HG02943 (cell line): ENCODE data around the gene NTSR1.

Source experiments
- ATAC-seq: cut with Tn5 transposase; IDR thresholded peaks from one replicate; pipeline ENCODE4 v1.9.1; 2021; ENCODE audit warnings: mild to moderate bottlenecking, low read depth, moderate library complexity; ENCODE audit not compliant: unreplicated experiment

The NTSR1 gene

GRCh38 chr20:62692801-62693523, 15.7 kb upstream of the NTSR1 start:
- ATAC-seq: no peak

DNA sequence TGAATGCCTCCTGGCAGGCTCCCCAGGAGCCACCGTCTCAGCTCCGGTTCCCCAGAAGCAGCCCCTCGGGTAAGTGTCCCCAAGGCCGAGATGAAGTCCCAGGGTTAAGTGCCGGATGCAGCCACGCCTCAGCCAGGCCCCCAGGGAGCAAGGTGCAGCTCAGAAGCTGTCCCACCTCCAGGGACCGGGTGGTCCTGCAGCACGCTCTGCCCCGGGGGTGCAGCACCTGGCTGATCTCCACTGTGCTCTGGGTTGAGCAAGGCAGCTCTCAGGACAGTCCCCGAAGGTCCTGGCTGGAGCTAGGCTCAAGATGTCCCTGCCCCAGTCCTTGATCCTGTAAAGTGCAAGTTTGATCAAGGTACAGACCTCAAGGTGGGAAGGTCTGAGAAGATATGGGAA, 15.1 kb upstream of the NTSR1 start:
- ATAC-seq: no peak

DNA sequence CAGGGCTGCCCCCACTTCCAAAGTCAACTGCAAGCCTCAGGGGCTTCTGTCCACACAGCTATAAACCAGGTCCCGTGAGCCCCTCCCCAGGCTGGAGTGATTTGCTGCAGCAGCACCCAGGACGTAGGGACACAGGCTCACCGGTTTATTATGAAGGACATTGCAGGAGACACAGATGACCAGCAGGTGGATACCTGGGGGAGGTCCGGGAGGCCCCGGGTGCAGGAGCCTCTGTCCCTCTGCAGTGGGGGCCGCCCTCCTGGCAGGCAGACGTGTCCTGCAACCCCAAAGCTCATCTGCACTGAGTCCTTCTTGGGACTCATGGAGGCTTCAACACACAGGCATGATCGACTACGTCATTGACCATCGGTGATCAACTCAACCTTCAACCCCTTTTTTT, 14.5 kb upstream of the NTSR1 start:
- no peak for ATAC-seq

- no peak for ATAC-seq
Observed at GRCh38 chr20:62694868-62695267, 13.8 kb upstream of the NTSR1 start.

DNA sequence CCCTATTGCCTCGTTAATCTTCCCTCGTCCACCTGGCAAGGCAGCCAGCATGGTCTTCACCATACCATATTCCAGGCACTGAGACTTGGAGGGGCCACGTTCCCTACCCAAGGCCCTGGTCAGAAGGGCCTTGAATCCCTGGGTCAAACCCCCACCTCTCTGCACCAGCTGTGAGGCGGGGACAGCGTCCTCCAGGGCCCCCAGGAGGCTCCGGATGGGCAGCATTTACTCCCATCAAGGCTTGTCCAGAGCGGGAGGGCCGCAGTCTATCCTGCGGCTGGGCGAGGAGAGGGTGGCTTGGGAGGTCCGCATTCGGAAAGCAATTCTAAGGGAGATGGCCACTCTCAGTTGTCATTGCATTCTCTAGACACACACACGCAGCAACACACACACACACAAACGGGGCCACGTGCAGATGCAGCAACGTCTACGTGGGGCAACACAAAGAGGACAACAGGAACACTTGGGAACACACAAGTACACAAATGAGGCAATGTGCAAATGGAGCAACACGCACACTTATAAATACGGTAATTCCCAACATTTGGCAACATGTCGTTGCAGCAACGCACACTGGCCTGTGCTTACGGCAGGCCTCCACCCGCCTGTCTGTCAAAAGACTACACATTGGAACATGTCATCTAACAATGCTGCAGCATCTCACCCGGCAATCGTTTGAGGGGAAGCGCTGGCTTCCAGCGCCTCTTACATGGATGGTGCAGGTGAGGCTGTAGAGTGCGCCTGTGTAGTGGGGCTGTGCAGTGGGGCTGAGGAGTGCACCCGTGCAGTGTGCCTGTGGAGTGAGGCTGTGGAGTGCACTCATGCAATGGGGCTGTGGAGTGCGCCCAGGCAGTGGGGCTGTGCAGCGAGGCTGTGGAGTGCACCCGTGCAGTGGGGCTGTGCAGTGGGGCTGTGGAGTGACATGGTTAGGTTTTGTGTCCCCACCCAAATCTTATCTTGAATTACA, 12.9 kb upstream of the NTSR1 start:
- ATAC-seq: no peak

GRCh38 chr20:62696434-62696957, 12.1 kb upstream of the NTSR1 start:
- no peak for ATAC-seq

DNA sequence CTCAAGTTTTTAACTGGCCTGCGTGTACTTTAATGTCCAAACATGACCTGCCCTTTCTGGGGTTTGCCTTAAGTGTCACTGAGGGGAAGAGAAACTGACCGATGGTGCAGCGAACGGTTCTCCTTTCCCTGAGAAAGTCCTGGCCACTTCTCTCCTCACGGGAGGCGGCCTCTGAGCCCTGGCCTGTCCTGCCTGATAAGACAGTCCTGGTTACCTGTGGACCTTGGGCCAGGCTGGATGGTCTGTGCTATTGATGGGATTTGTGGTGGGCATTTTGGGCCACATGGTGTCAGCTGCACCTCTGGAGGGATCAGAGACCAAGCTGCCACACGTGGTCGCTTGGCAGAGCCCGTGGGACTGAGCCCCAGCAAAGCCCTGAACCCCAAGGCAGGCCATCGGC, 11.6 kb upstream of the NTSR1 start:
- no peak for ATAC-seq

GRCh38 chr20:62697468-62697912, 11.1 kb upstream of the NTSR1 start:
- ATAC-seq: no peak

DNA sequence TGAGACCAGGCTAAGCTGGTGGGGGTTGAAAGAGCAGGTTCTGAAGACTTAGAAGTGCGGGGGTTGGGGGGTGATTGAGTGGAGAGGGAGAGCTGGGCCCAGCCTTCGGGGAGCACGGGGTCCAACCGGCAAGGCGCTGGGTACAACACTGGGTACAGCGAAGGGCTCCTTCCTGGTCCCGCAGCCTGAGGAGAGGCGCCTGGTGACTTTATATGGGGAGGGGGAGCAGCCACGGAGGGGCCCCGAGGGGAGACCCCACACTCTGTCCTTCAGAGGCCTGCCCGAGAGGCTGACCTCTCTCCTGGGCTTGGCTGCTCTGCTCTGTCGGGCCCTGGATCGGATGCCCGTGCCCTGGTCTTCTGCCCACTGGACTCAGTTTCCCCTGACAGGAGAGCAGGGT, 10.4 kb upstream of the NTSR1 start:
- ATAC-seq: no peak

GRCh38 chr20:62699296-62699695, 9.3 kb upstream of the NTSR1 start:
- ATAC-seq: no peak

GRCh38 chr20:62699741-62700140, 8.9 kb upstream of the NTSR1 start:
- ATAC-seq: no peak

GRCh38 chr20:62700261-62700930, 8.2 kb upstream of the NTSR1 start:
- no peak for ATAC-seq

DNA sequence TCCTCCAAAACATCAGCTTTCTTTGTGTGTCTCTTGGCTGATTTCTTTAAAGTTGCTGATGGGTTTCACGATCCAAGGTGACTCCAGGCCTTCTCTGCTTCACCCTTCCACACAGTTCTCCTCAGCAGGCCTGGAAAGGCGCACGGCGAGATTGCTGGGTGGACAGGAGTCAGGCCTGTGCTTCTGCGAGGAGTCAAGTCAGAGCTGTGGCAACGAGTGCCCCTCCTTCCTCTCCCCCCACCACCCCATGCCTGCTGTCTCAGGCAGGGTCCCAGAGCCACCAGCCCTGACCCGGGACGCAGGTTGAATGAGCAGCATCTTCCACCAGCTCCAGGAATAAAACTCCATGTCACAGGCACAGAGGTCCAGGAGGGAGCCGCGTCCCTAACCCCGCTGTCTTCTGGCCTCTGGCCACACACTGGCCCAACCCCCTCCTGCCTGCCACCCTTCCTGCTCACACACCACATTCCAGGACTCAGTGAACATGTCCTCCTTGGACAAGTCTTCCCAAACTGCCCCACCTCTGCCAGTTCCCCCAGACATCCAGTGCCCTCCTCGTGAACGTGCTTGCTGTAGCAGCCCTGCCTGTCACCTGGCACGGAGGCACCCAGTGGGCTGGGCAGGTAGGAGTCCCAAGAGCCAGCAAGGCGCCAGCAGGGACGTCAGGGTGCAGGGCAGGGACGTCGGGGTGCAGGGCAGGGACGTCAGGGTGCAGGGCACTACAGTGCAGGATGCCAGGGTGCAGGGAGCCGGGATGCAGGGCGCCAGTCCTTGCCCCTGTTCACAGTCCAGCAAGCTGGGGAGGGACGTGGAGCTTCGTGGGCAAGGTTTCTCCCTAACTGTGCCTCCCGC, 7.2 kb upstream of the NTSR1 start:
- no peak for ATAC-seq

DNA sequence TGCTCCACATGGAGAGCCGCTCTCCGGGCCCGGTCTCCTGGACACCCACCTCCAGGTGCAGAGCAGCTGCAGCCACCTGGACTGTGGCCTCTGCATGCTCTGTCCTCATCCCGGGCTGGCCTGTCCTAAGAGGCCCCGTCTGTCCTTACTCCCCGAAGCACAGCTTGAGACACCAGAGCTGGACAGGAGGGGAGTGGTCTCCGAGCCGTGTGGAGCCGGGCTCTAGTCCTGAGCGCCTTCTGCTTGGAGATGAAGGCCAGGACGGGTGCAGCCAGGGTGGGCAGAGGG, 6.7 kb upstream of the NTSR1 start:
- no peak for ATAC-seq

- ATAC-seq: no peak
Observed at GRCh38 chr20:62702895-62703852, 5.5 kb upstream of the NTSR1 start.

DNA sequence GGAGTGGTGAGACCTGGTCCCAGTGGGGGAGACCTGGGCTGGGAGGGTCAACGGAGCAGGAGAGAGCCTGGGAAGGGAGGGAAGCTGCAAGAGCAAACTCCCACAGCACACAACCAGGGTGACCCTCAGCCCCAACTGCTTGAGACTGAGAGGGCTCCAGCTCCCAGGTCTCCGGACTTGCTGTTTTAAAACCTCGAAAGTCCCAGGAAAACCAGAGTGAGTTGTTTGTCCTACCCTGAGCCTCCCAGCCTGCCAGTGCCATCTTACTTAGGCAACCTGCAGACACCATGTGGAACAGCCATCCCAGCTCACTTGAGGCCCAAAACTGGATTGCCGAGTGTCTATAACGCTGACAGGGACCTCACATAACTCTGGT, 4.8 kb upstream of the NTSR1 start:
- no peak for ATAC-seq

DNA sequence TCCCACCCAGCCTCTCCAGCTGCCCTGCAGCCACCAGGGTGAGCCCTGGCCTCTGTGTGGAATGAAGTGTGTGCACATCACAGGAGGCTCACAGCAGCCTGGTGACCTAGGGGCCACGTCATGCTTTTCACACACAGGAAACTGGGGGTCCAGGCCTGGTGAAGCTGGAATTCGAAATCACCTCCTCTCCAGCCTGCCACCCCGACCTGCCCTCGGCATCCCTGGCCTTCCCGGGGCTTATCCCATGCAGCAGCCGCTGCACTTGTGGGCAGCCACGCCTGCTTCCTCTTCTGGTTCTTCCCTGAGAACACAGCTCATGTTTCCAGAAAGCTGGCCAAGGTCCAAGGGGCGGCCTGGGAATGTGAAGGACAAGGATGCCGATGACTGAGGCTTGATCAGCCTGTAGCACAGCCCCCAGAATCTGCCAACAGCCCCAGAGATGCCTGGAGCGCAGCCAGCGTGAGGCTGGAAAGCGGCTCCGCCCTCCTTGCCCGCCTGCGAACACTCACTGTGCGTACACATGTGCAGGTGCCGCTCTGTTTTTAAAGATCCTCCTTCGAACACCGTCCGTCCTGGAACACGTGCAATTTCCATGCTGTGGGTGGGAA, 4.2 kb upstream of the NTSR1 start:
- no peak for ATAC-seq

- no peak for ATAC-seq
Observed at GRCh38 chr20:62705627-62706026, 3.0 kb upstream of the NTSR1 start.

DNA sequence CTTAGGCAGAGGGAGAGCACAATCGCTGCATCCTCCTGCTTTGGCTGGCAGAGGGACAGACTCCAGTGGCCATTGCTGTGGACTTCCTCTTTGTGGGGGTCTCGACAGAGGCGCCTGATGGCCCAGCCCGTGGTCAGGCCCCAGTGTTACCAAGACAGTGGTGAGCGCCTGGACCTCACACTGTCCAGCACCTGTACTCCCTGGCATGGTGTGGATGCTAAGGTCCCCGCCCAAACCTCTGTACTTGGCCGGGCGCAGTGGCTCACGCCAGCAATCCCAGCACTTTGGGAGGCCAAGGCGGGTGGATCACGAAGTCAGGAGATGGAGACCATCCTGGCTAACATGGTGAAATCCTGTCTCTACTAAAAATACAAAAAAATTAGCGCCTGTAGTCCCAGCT, 2.3 kb upstream of the NTSR1 start:
- no peak for ATAC-seq
